GM23338 (cell line): Measurements from ENCODE around the gene GRIP2. TPM values are rescaled to one million over a fixed set of nuclear protein-coding genes. Genes with fewer than 3 reads are reported as not detected.

ENCODE experiments used
- ATAC-seq: fragments of 200-7000 bp; cut with Tn5 transposase; 3 replicates; pipeline ENCODE4 v1.9.1; 2020
- DNase-seq: peaks from one replicate; pipeline ENCODE4 v3.0.0-alpha.2; 2015; ENCODE audit warnings: low spot score
- H2AFZ ChIP-seq: fragments of 200-600 bp; sonication (generic); 2 replicates; pipeline ENCODE4 v1.8.0; 2016; ENCODE audit warnings: antibody characterized with exemption, mild to moderate bottlenecking, moderate library complexity
- H3F3A ChIP-seq: fragments of 200-600 bp; sonication (generic); replicated peaks from 2 replicates; pipeline ENCODE4 v1.8.0; 2017; ENCODE audit warnings: antibody characterized with exemption, mixed run types, low read depth
- H3K27ac ChIP-seq: fragments of 200-600 bp; sonication (generic); 2 replicates; pipeline ENCODE4 v1.6.1; 2016; ENCODE audit warnings: low read depth
- H3K27me3 ChIP-seq: fragments of 200-600 bp; sonication (generic); 2 replicates; pipeline ENCODE4 v1.8.0; 2016; ENCODE audit warnings: mild to moderate bottlenecking, mixed run types, moderate library complexity; ENCODE audit not compliant: insufficient read depth
- H3K36me3 ChIP-seq: fragments of 200-600 bp; sonication (generic); 2 replicates; pipeline ENCODE4 v1.8.0; 2016; ENCODE audit warnings: mild to moderate bottlenecking; ENCODE audit not compliant: insufficient read depth
- H3K4me1 ChIP-seq: fragments of 200-600 bp; sonication (generic); 2 replicates; pipeline ENCODE4 v1.8.0; 2016; ENCODE audit warnings: mild to moderate bottlenecking, moderate library complexity; ENCODE audit not compliant: insufficient read depth
- H3K4me2 ChIP-seq: fragments of 200-600 bp; sonication (generic); 2 replicates; pipeline ENCODE4 v1.7.1; 2017; ENCODE audit warnings: mixed run types
- H3K4me3 ChIP-seq: fragments of 200-600 bp; sonication (generic); 2 replicates; pipeline ENCODE4 v1.6.1; 2016; ENCODE audit warnings: mixed run types
- H3K79me2 ChIP-seq: fragments of 200-600 bp; sonication (generic); replicated peaks from 2 replicates; pipeline ENCODE4 v1.8.0; 2017; ENCODE audit warnings: mild to moderate bottlenecking; ENCODE audit not compliant: insufficient read depth
- H3K9me2 ChIP-seq: fragments of 200-600 bp; sonication (generic); 2 replicates; pipeline ENCODE4 v1.8.0; 2017; ENCODE audit not compliant: insufficient read depth
- H4K20me1 ChIP-seq: fragments of 200-600 bp; sonication (generic); replicated peaks from 2 replicates; pipeline ENCODE4 v1.8.0; 2017; ENCODE audit warnings: mild to moderate bottlenecking; ENCODE audit not compliant: insufficient read depth
- H3K27ac Mint-ChIP-seq: 2 replicates; pipeline ENCODE4 v1.8.0; 2020; ENCODE audit warnings: inconsistent platforms, mild to moderate bottlenecking, moderate library complexity, mixed read lengths
- H3K27me3 Mint-ChIP-seq: 3 replicates; pipeline ENCODE4 v1.8.0; 2022; ENCODE audit warnings: low read depth, mild to moderate bottlenecking, moderate library complexity, mixed read lengths, inconsistent platforms; ENCODE audit not compliant: insufficient read depth, poor library complexity
- H3K36me3 Mint-ChIP-seq: 3 replicates; pipeline ENCODE4 v1.8.0; 2021; ENCODE audit warnings: low read depth, mild to moderate bottlenecking, inconsistent platforms, moderate library complexity, mixed read lengths
- H3K4me1 Mint-ChIP-seq: 3 replicates; pipeline ENCODE4 v1.8.0; 2020; ENCODE audit warnings: mild to moderate bottlenecking, inconsistent platforms, mixed read lengths
- H3K4me3 Mint-ChIP-seq: 3 replicates; pipeline ENCODE4 v1.8.0; 2021; ENCODE audit warnings: moderate library complexity, mild to moderate bottlenecking, inconsistent platforms, mixed read lengths
- H3K9me3 Mint-ChIP-seq: 3 replicates; pipeline ENCODE4 v1.8.0; 2020; ENCODE audit warnings: moderate library complexity, mild to moderate bottlenecking, inconsistent platforms, mixed read lengths
- CREB1 ChIP-seq: fragments of 250-450 bp; sonication (Bioruptor Pico); IDR thresholded peaks from 2 replicates; pipeline ENCODE4 v1.5.0; 2020; ENCODE audit warnings: low read depth, mild to moderate bottlenecking, moderate library complexity
- ETS1 ChIP-seq: IDR thresholded peaks from 2 replicates; pipeline ENCODE4 v1.6.1; 2016; ENCODE audit warnings: antibody characterized with exemption
- EZH2phosphoT487 ChIP-seq: fragments of 200-600 bp; sonication (generic); IDR thresholded peaks from one replicate; pipeline ENCODE4 v1.8.1; 2018; ENCODE audit warnings: antibody characterized with exemption; ENCODE audit not compliant: unreplicated experiment
- JUNB ChIP-seq: IDR thresholded peaks from one replicate; pipeline ENCODE4 v1.6.1; 2016; ENCODE audit warnings: antibody characterized with exemption; ENCODE audit not compliant: unreplicated experiment
- NANOG ChIP-seq: IDR thresholded peaks from 2 replicates; pipeline ENCODE4 v1.6.1; 2016; ENCODE audit warnings: antibody characterized with exemption, borderline replicate concordance
- POLR2AphosphoS5 ChIP-seq: IDR thresholded peaks from 2 replicates; pipeline ENCODE4 v1.6.1; 2016; ENCODE audit warnings: antibody characterized with exemption, low read depth
- REST ChIP-seq: IDR thresholded peaks from one replicate; pipeline ENCODE4 v1.6.1; 2018; ENCODE audit warnings: antibody characterized with exemption; ENCODE audit not compliant: unreplicated experiment
- STAT1 ChIP-seq: IDR thresholded peaks from one replicate; pipeline ENCODE4 v1.6.1; 2016; ENCODE audit warnings: antibody characterized with exemption; ENCODE audit not compliant: unreplicated experiment
- ZNF114 ChIP-seq: fragments of 250-450 bp; sonication (Bioruptor Pico); IDR thresholded peaks from 2 replicates; pipeline ENCODE4 v1.5.0; 2020; ENCODE audit warnings: mild to moderate bottlenecking, moderate library complexity
- ZNF331 ChIP-seq: fragments of 250-450 bp; sonication (Bioruptor Pico); IDR thresholded peaks from 2 replicates; pipeline ENCODE4 v1.5.0; 2020; ENCODE audit warnings: low read depth, mild to moderate bottlenecking, moderate library complexity
- ZNF462 ChIP-seq: fragments of 250-450 bp; sonication (Bioruptor Pico); IDR thresholded peaks from 2 replicates; pipeline ENCODE4 v1.5.0; 2020; ENCODE audit warnings: mild to moderate bottlenecking, moderate library complexity
- polyA plus RNA-seq: library from polyadenylated mRNA; unstranded; fragments of >200 nt; fragmentation: Nextera tagmentation; extraction: Ambion mirVana; gene quantifications from 2 replicates; pipeline ENCODE4 v1.2.1, GENCODE V29; 2016
- total RNA-seq: library from RNA; depleted of rRNA; stranded (reverse); fragments of >200 nt; shearing (Covaris generic); gene quantifications from 2 replicates; pipeline ENCODE4 v1.2.3, GENCODE V29; 2014

The GRIP2 gene
- total and polyA plus RNA-seq, 2 experiments from 2014 or later: 3.6 to 5.8 TPM

- Mint-ChIP-seq H3K27ac (no peak overlapping the region), H3K4me1 (peaks cover 40% of the 10 kb centered on the region), H3K4me3 (no peak overlapping the region), H3K9me3 (peaks cover 4% of the 10 kb centered on the region; the same call in 1 of the 3 replicates), H3K36me3 (no peaks in the 10 kb centered on the region; the same call in 2 of the 3 replicates), H3K27me3 (peaks cover 16% of the 10 kb centered on the region)
- Histone ChIP-seq H3K27ac (no peak overlapping the region), H4K20me1 (no peaks in the 10 kb centered on the region), H3K36me3 (no peaks in the 10 kb centered on the region; the same call in 1 of the 2 replicates), H3K4me1 (peaks cover 18% of the 10 kb centered on the region), H2AFZ (no peak overlapping the region), H3K4me2 (no peak overlapping the region), H3K27me3 (no peaks in the 10 kb centered on the region), H3K4me3 (no peak overlapping the region), H3K79me2 (no peaks in the 10 kb centered on the region), H3K9me2 (no peaks in the 10 kb centered on the region), H3F3A (no peaks in the 10 kb centered on the region)
- no peak for DNase-seq
- TF ChIP-seq REST (no peak), ZNF331 (CRISPR knock-in tag) (no peak), POLR2AphosphoS5 (no peak), CREB1 (no peak), ZNF462 (CRISPR knock-in tag) (no peak), ZNF114 (CRISPR knock-in tag) (no peak), STAT1 (no peak), NANOG (no peak), JUNB (no peak), EZH2phosphoT487 (no peak), ETS1 (no peak)
- no peak for ATAC-seq
Observed at GRCh38 chr3:14566812-14567211, 26.7 kb upstream of the GRIP2 start.
